Prostate gland (tissue), 2 donors: ENCODE results near the gene ACSM6. TPM values are rescaled to one million over a fixed set of nuclear protein-coding genes. Genes with fewer than 3 reads are reported as not detected.
"Not testable (repeated sequence)": the region's sequence is repeated elsewhere in the genome, so short reads cannot be mapped to it uniquely, and the experiment has no call there.

Source experiments
- DNase-seq: peaks from one replicate; pipeline ENCODE4 v3.0.0-alpha.2; 2019; ENCODE audit warnings: low spot score
- H3K27ac ChIP-seq, 2 donors: fragments of 200-600 bp; sonication (generic); 2 replicates each; pipeline ENCODE4 v1.5.1; 2017 to 2019
- H3K27me3 ChIP-seq: fragments of 200-600 bp; sonication (generic); replicated peaks from 2 replicates; pipeline ENCODE4 v1.5.1; 2019; ENCODE audit not compliant: insufficient read depth
- H3K36me3 ChIP-seq, 2 donors: fragments of 200-600 bp; sonication (generic); 1 replicate in 1 of 2; 2 replicates in 1 of 2; pipeline versions ENCODE4 v1.5.1 to v1.8.1; 2017 to 2019
- H3K4me1 ChIP-seq: fragments of 200-600 bp; sonication (generic); replicated peaks from 2 replicates; pipeline ENCODE4 v1.5.1; 2019
- H3K4me3 ChIP-seq, 2 donors: fragments of 200-600 bp; sonication (generic); 2 replicates each; pipeline ENCODE4 v1.5.1; 2017 to 2019
- H3K9me3 ChIP-seq: fragments of 200-600 bp; sonication (generic); 2 replicates; pipeline ENCODE4 v1.5.1; 2017
- CTCF ChIP-seq, 4 experiments: fragments of 200-600 bp in 2 of 4; fragments of 450-650 bp in 2 of 4; sonication (generic) in 2 of 4; IDR thresholded peaks; 1 replicate in 3 of 4; 2 replicates in 1 of 4; pipeline ENCODE4 v1.5.1; 2016 to 2019; ENCODE audit warnings: antibody characterized with exemption in 4 of 4, mild to moderate bottlenecking in 2 of 4, moderate library complexity in 2 of 4
- POLR2A ChIP-seq: fragments of 450-650 bp; IDR thresholded peaks from one replicate; pipeline ENCODE4 v1.6.1; 2016; ENCODE audit warnings: antibody characterized with exemption, mild to moderate bottlenecking
- POLR2AphosphoS5 ChIP-seq: sonication (generic); formaldehyde crosslinking; IDR thresholded peaks from one replicate; pipeline ENCODE4 v1.6.1; 2017; ENCODE audit warnings: antibody characterized with exemption
- WGBS: methylation state at CpG from one replicate; pipeline ENCODE4 v1.1.5; 2018; 5-methylcytosine and 5-hydroxymethylcytosine counted together
- intact Hi-C: fragments of 100-400 bp; cut with DNase I; formaldehyde crosslinking; loops from one replicate; pipeline ENCODE4 v1.14.2; 2022
- total RNA-seq, 2 donors: library from RNA; depleted of rRNA; stranded (reverse); fragments of >200 nt; gene quantifications; one replicate each; pipeline ENCODE4 v1.1.0, GENCODE V29; 2016

The ACSM6 gene
- total RNA-seq, 2 donors from 2014 or later, result not detected

DNA sequence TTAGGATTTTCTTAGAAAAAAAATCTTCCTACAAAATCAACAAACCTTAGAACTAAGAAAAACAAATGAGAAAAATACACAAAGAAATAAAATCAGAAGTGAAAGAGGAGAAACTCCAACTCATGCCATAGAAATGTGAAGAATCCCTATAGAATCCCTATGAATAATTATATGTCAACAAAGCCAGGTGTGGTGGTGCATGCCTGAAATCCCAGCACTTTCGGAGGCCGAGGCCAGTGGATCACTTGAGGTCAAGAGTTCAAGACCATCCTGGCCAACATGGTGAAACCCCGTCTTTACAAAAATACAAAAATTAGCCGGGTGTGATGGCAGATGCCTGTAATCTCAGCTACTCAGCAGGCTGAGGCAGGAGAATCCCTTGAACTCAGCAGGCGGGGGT is 27.1 kb downstream of the ACSM6 start:
- H3K36me3 ChIP-seq, result no peaks in the 10 kb centered on the region
- no peaks in the 10 kb centered on the region for H3K4me1 ChIP-seq
- TF ChIP-seq POLR2AphosphoS5 (no peak), POLR2A (no peak), CTCF (IDR thresholded peaks at IDR 0.05) (no peak)
- intact Hi-C loops, result no loop called here
- DNase-seq, result no peak
- no peak overlapping the region for H3K4me3 ChIP-seq
- WGBS, result 90% methylated on average over 5 of the region's 5 CpGs
- H3K9me3 ChIP-seq, result no peaks in the 10 kb centered on the region
- no peaks in the 10 kb centered on the region for H3K27me3 ChIP-seq
- H3K27ac ChIP-seq, result no peak overlapping the region

- no peaks in the 10 kb centered on the region for H3K4me1 ChIP-seq
- intact Hi-C loops, result no loop called here
- H3K27me3 ChIP-seq, result no peaks in the 10 kb centered on the region
- H3K9me3 ChIP-seq, result no peaks in the 10 kb centered on the region
- TF ChIP-seq CTCF (IDR thresholded peaks at IDR 0.05) (no peak), POLR2AphosphoS5 (no peak), POLR2A (no peak)
- H3K4me3 ChIP-seq, result no peak overlapping the region
- DNase-seq, result no peak
- H3K36me3 ChIP-seq, result no peaks in the 10 kb centered on the region
- H3K27ac ChIP-seq, result no peak overlapping the region
- 65% methylated on average over 2 of the region's 2 CpGs for WGBS
These were observed 31.1 kb downstream of the ACSM6 start for GRCh38 chr10:95225136-95225535.

DNA sequence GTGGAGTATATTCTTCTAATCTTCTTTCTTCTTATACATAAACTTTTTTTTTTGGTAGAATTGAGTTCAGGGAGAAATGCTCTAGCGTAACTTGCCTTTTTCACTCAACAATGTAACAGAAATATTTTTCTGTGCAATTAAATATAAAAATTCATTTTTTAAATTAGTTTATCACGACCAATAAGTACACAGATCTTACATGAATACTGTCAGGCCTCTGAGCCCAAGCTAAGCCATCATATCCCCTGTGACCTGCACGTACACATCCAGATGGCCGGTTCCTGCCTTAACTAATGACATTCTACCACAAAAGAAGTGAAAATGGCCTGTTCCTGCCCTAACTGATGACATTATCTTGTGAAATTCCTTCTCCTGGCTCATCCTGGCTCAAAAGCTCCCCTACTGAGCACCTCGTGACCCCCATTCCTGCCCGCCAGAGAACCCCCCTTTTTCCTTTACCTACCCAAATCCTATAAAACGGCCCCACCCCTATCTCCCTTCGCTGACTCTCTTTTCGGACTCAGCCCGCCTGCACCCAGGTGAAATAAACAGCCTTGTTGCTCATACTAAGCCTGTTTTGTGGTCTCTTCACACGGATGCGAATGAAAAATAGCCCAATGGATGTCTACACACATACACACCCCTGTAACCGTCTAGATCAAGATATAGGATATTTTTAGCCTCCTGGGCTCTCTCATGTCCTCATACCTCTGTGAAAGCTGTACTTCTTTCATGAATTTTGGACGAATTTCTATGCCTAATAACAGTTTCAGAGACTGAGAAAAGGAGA is 35.1 kb downstream of the ACSM6 start:
- H3K36me3 ChIP-seq, DNase-seq, H3K9me3 ChIP-seq, H3K4me1 ChIP-seq, H3K27me3 ChIP-seq, intact Hi-C loops, H3K4me3 ChIP-seq, H3K27ac ChIP-seq: not testable (repeated sequence)
- WGBS, result 84% methylated on average over 14 of the region's 14 CpGs

GRCh38 chr10:95229724-95230627 is 35.9 kb downstream of the ACSM6 start:
- H3K4me3 ChIP-seq, result peak overlapping the region; percentile 35
- 69% methylated on average over 10 of the region's 10 CpGs for WGBS

GRCh38 chr10:95230677-95231586 is 36.9 kb downstream of the ACSM6 start:
- intact Hi-C loops, result not testable (repeated sequence)
- H3K4me3 ChIP-seq, result peak overlapping the region; percentile 35
- H3K27ac ChIP-seq, result peak overlapping the region in 1 of 2 donors; percentile 49

More at GRCh38 chr10:95229724-95230627, 35.9 kb downstream of the ACSM6 start:
- no peak overlapping the region for H3K27ac ChIP-seq
- H3K36me3 ChIP-seq, result no peaks in the 10 kb centered on the region
- intact Hi-C loops, result no loop called here
- no peak for TF ChIP-seq POLR2A
- TF ChIP-seq POLR2AphosphoS5, result no peak
- no peak for TF ChIP-seq CTCF (IDR thresholded peaks at IDR 0.05)
- H3K27me3 ChIP-seq, result no peaks in the 10 kb centered on the region
- H3K4me1 ChIP-seq, result no peaks in the 10 kb centered on the region
- DNase-seq, result no peak
- no peaks in the 10 kb centered on the region for H3K9me3 ChIP-seq

More at GRCh38 chr10:95230677-95231586, 36.9 kb downstream of the ACSM6 start:
- not testable (repeated sequence) for H3K9me3 ChIP-seq, H3K27me3 ChIP-seq, DNase-seq, H3K4me1 ChIP-seq, H3K36me3 ChIP-seq
- 56% methylated on average over 36 of the region's 36 CpGs for WGBS
